HepG2 (cell line): Measurements from ENCODE around the gene TMEM217. TPM values are rescaled to one million over a fixed set of nuclear protein-coding genes. Genes with fewer than 3 reads are reported as not detected.

Source experiments
- ATAC-seq: fragments of 200-7000 bp; cut with Tn5 transposase; 3 replicates; pipeline ENCODE4 v1.9.1; 2020; ENCODE audit warnings: mild to moderate bottlenecking, moderate library complexity
- BruUV-seq: library from RNA; stranded (reverse); fragments of 400-500 nt; replicated peaks from 2 replicates; lab custom pipeline; 2021; lab: Mats Ljungman, UMichigan
- CTCF ChIA-PET: fragments of 300-600 bp; formaldehyde crosslinking; extraction: SDS; loops from one replicate; lab custom pipeline; 2021; ENCODE audit warnings: low total read pairs, inconsistent platforms, low intra/inter-chr PET ratio; lab: Yijun Ruan, JAX
- POLR2A ChIA-PET: fragments of 350-600 bp; sonication (Branson Sonifier 250); formaldehyde crosslinking; loops from one replicate; lab custom pipeline; 2020; ENCODE audit warnings: antibody characterized with exemption, inconsistent platforms; lab: Yijun Ruan, JAX
- DNase-seq: peaks from one replicate; pipeline ENCODE4 v3.0.0-alpha.2; 2015; ENCODE audit warnings: low spot score
- FAIRE-seq: peaks from 3 replicates; lab custom pipeline; 2011; peaks lifted over from hg19 to GRCh38; lab: Jason Lieb, UNC
- H2AFZ ChIP-seq: one replicate; pipeline ENCODE4 v1.6.1; 2011; ENCODE audit warnings: low read length, inconsistent platforms
- H3K27ac ChIP-seq: fragments of 300-600 bp; 3 replicates; pipeline ENCODE4 v1.8.0; 2011; ENCODE audit warnings: mixed run types, mild to moderate bottlenecking, mixed read lengths, low read length, inconsistent platforms; ENCODE audit not compliant: insufficient read depth; ENCODE audit errors: extremely low read length
- H3K27me3 ChIP-seq, 2 experiments: fragments of 200-600 bp in 1 of 2; 2 replicates in 1 of 2; 3 replicates in 1 of 2; pipeline versions ENCODE4 v1.6.0 to v1.8.0; 2011; ENCODE audit warnings: low read length in 2 of 2, mild to moderate bottlenecking in 2 of 2, moderate library complexity in 2 of 2, inconsistent platforms in 1 of 2; ENCODE audit not compliant: insufficient read depth in 2 of 2, control insufficient read depth in 1 of 2
- H3K36me3 ChIP-seq, 2 experiments: fragments of 200-600 bp in 1 of 2; replicated peaks in 1 of 2; 2 replicates in 1 of 2; 3 replicates in 1 of 2; pipeline versions ENCODE4 v1.5.1 to v1.8.0; 2011; ENCODE audit warnings: low read length in 2 of 2, inconsistent platforms in 1 of 2; ENCODE audit not compliant: insufficient read depth in 2 of 2, control insufficient read depth in 1 of 2
- H3K4me1 ChIP-seq: 2 replicates; pipeline ENCODE4 v1.5.1; 2012; ENCODE audit warnings: low read length, inconsistent platforms; ENCODE audit not compliant: insufficient read depth
- H3K4me2 ChIP-seq: 2 replicates; pipeline ENCODE4 v1.6.0; 2011; ENCODE audit warnings: low read depth, low read length, inconsistent platforms
- H3K4me3 ChIP-seq, 3 experiments: fragments of 200-600 bp in 1 of 3; sonication (generic), shearing (Covaris generic) in 1 of 3; replicated peaks in 1 of 3; 2 replicates each; pipeline ENCODE4 v1.5.1; 2011 to 2016; ENCODE audit warnings: low read length in 3 of 3, inconsistent platforms in 2 of 3, low read depth in 2 of 3, mild to moderate bottlenecking in 2 of 3, control low read depth in 1 of 3, mixed read lengths in 1 of 3; ENCODE audit not compliant: insufficient read depth in 1 of 3
- H3K79me2 ChIP-seq: one replicate; pipeline ENCODE4 v1.6.1; 2011; ENCODE audit warnings: low read length, inconsistent platforms; ENCODE audit not compliant: insufficient read depth
- H3K9ac ChIP-seq: 2 replicates; pipeline ENCODE4 v1.6.0; 2011; ENCODE audit warnings: mild to moderate bottlenecking, low read depth, low read length, inconsistent platforms; ENCODE audit not compliant: insufficient read depth
- H3K9me3 ChIP-seq: 2 replicates; pipeline ENCODE4 v1.5.1; 2012; ENCODE audit warnings: mild to moderate bottlenecking, low read length
- H4K20me1 ChIP-seq: 2 replicates; pipeline ENCODE4 v1.6.0; 2011; ENCODE audit warnings: inconsistent platforms, mild to moderate bottlenecking, low read length, moderate library complexity; ENCODE audit not compliant: insufficient read depth
- FIP1L1 ChIP-seq: fragments of 200-400 bp; formaldehyde crosslinking; IDR thresholded peaks from 2 replicates; pipeline ENCODE4 v1.6.1; 2018; ENCODE audit warnings: low read depth, mild to moderate bottlenecking, low read length, moderate library complexity, borderline replicate concordance; ENCODE audit not compliant: insufficient read depth
- HNF4A ChIP-seq: sonication (generic); formaldehyde crosslinking; IDR thresholded peaks from 2 replicates; pipeline ENCODE4 v1.4.0; 2020; ENCODE audit warnings: missing genetic modification reagents
- KLF15 ChIP-seq: sonication (generic); formaldehyde crosslinking; IDR thresholded peaks from 2 replicates; pipeline ENCODE4 v1.8.1; 2023; ENCODE audit warnings: borderline replicate concordance, mild to moderate bottlenecking, inconsistent platforms, missing genetic modification reagents, mixed read lengths
- KMT2A ChIP-seq: sonication (generic); formaldehyde crosslinking; IDR thresholded peaks from 2 replicates; pipeline ENCODE4 v1.4.0; 2020; ENCODE audit warnings: missing genetic modification reagents
- PAF1 ChIP-seq: IDR thresholded peaks from 2 replicates; pipeline ENCODE4 v1.6.1; 2016; ENCODE audit warnings: missing genetic modification reagents, missing compliant biosample characterization
- PHB2 ChIP-seq: fragments of 450-650 bp; IDR thresholded peaks from 2 replicates; pipeline ENCODE4 v1.6.1; 2018; ENCODE audit not compliant: partially characterized antibody
- RNF2 ChIP-seq: fragments of 450-650 bp; conservative IDR thresholded peaks from 2 replicates; pipeline ENCODE4 v1.6.1; 2016; ENCODE audit warnings: low read depth
- SMARCE1 ChIP-seq: fragments of 450-650 bp; IDR thresholded peaks from 2 replicates; pipeline ENCODE4 v1.6.1; 2017; ENCODE audit warnings: borderline replicate concordance
- SP5 ChIP-seq: IDR thresholded peaks from 2 replicates; pipeline ENCODE4 v1.6.1; 2016; ENCODE audit warnings: low read depth, borderline replicate concordance
- YY1 ChIP-seq: IDR thresholded peaks from 2 replicates; pipeline ENCODE4 v1.6.1; 2011; ENCODE audit warnings: low read length, low read depth, moderate library complexity, mild to moderate bottlenecking; ENCODE audit not compliant: insufficient read depth, insufficient replicate concordance
- ZC3H13 ChIP-seq: sonication (generic); formaldehyde crosslinking; IDR thresholded peaks from 2 replicates; pipeline ENCODE4 v1.8.1; 2023; ENCODE audit warnings: mild to moderate bottlenecking, missing genetic modification reagents, moderate library complexity
- ZFYVE20 ChIP-seq: sonication (generic); formaldehyde crosslinking; IDR thresholded peaks from 2 replicates; pipeline ENCODE4 v1.8.0; 2023; ENCODE audit warnings: low read depth, mild to moderate bottlenecking, moderate library complexity, missing genetic modification reagents, borderline replicate concordance
- ZNF17 ChIP-seq: sonication (generic); formaldehyde crosslinking; IDR thresholded peaks from 2 replicates; pipeline ENCODE4 v1.5.0; 2020; ENCODE audit warnings: mild to moderate bottlenecking, missing genetic modification reagents
- ZNF274 ChIP-seq: sonication (generic); formaldehyde crosslinking; IDR thresholded peaks from 2 replicates; pipeline ENCODE4 v1.5.1; 2020; ENCODE audit warnings: mild to moderate bottlenecking, missing genetic modification reagents
- ZNF451 ChIP-seq: sonication (generic); formaldehyde crosslinking; IDR thresholded peaks from 2 replicates; pipeline ENCODE4 v1.5.0; 2020; ENCODE audit warnings: mild to moderate bottlenecking, missing genetic modification reagents
- ZNF570 ChIP-seq: sonication (generic); formaldehyde crosslinking; IDR thresholded peaks from 2 replicates; pipeline ENCODE4 v1.4.0; 2020; ENCODE audit warnings: mild to moderate bottlenecking, missing genetic modification reagents, borderline replicate concordance
- ZSCAN22 ChIP-seq: sonication (generic); formaldehyde crosslinking; IDR thresholded peaks from 2 replicates; pipeline ENCODE4 v1.4.0; 2020; ENCODE audit warnings: mild to moderate bottlenecking, missing genetic modification reagents
- WGBS: methylation state at CpG from one replicate; pipeline ENCODE4 v1.1.6; 2017; ENCODE audit warnings: low lambda C conversion rate; 5-methylcytosine and 5-hydroxymethylcytosine counted together
- in situ Hi-C: cut with HindIII; loops from 2 replicates; pipeline ENCODE4 v1.10.0; 2017; ENCODE audit warnings: low pct_unique_long_range_greater_than_20kb; ENCODE audit not compliant: extremely low pct_ligation_motif_present
- intact Hi-C: fragments of 100-400 bp; cut with micrococcal nuclease; formaldehyde crosslinking; loops from one replicate; pipeline ENCODE4 v1.10.0; 2022; ENCODE audit not compliant: unreplicated experiment
- polyA plus RNA-seq, 8 experiments: library from polyadenylated mRNA; depleted of rRNA in 3 of 8; stranded (reverse) in 7 of 8; unstranded in 1 of 8; fragments of >200 nt; fragmentation: Illumina TruSeq in 4 of 8; extraction: Trizol in 4 of 8; gene quantifications; 2 replicates each; pipeline versions ENCODE4 v1.2.1 to v1.2.3, GENCODE V29; 2011 to 2016; ENCODE audit warnings: low read depth in 4 of 8, missing spikeins in 1 of 8, mixed read lengths in 1 of 8; ENCODE audit not compliant: insufficient read depth in 1 of 8
- total RNA-seq, 5 experiments: library from RNA; depleted of rRNA; stranded (reverse); fragments of >200 nt; fragmentation: Illumina TruSeq; extraction: Trizol; gene quantifications; 2 replicates each; pipeline ENCODE4 v1.2.3, GENCODE V29; 2016; ENCODE audit warnings: low read depth in 1 of 5
- TF ChIP-seq, protein P1 (sequence below): sonication (generic); formaldehyde crosslinking; IDR thresholded peaks from 2 replicates; pipeline ENCODE4 v1.5.1; 2020; ENCODE audit warnings: mild to moderate bottlenecking, missing genetic modification reagents, moderate library complexity
- TF ChIP-seq, protein P2 (sequence below): sonication (generic); formaldehyde crosslinking; IDR thresholded peaks from 2 replicates; pipeline ENCODE4 v1.5.0; 2020; ENCODE audit warnings: missing genetic modification reagents

Gene TMEM217
- total and polyA plus RNA-seq, 2 of the 13 experiments (the other 11 are each of a cell fraction or from before 2014, with no cell fraction given), result 2.3 to 3.4 TPM

DNA sequence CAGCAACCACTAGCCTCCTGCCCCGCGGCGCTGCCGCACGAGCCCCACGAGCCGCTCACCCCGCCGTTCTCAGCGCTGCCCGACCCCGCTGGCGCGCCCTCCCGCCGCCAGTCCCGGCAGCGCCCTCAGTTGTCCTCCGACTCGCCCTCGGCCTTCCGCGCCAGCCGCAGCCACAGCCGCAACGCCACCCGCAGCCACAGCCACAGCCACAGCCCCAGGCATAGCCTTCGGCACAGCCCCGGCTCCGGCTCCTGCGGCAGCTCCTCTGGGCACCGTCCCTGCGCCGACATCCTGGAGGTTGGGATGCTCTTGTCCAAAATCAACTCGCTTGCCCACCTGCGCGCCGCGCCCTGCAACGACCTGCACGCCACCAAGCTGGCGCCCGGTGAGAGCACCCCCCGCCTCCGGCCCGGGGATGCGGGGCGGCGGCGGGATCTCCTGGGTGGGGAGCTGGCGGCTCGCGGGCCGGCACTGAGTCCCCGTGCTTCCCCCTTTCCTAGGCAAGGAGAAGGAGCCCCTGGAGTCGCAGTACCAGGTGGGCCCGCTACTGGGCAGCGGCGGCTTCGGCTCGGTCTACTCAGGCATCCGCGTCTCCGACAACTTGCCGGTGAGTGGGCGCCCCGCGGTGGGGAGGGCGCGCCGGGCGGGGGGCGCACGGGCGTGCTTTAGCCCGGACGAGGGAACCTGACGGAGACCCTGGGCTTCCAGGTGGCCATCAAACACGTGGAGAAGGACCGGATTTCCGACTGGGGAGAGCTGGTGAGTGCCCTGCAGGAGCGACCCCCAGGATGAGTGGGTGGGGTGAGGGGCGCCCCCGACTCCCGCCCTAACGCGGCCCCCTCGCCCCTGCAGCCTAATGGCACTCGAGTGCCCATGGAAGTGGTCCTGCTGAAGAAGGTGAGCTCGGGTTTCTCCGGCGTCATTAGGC, 87.4 kb downstream of the TMEM217 start:
- H3K79me2 ChIP-seq, result peaks cover 43% of the 10 kb centered on the region
- no TSS peak for BruUV-seq
- H3K4me2 ChIP-seq, result peak overlapping the region; percentile 99
- ATAC-seq, result peak; percentile 54
- peaks cover 44% of the 10 kb centered on the region for H4K20me1 ChIP-seq
- peaks cover 58% of the 10 kb centered on the region for H3K4me1 ChIP-seq
- under 1% methylated on average over 37 of the region's 92 CpGs for WGBS
- no peak for FAIRE-seq
- peak overlapping the region; percentile 91 for H3K27ac ChIP-seq
- H3K9me3 ChIP-seq, result no peaks in the 10 kb centered on the region
- in situ Hi-C loops, result loop anchor here (5.0 to 10.0 kb wide), 3 partner anchors 38 to 146 kb away; no protein-coding TSS in a partner anchor
- peak overlapping the region; percentile 98 for H3K9ac ChIP-seq
- DNase-seq, result no peak
- peak overlapping the region; percentile 98 to 100 (median 99) for H3K4me3 ChIP-seq
- ChIA-PET POLR2A (interaction anchor here (0.6 to 10.3 kb wide), 25 partner anchors 9 to 492 kb away, joined by 3 to 234 read pairs (median 18); partner anchors contain the start of genes CDKN1A and MTCH1), CTCF (interaction anchor here (0.6 to 3.9 kb wide), 4 partner anchors 69 to 141 kb away, joined by 3 to 72 read pairs (median 36); no protein-coding TSS in a partner anchor)
- peaks cover 21 to 42% of the 10 kb centered on the region in 2 experiments for H3K36me3 ChIP-seq
- H2AFZ ChIP-seq, result no peak overlapping the region
- intact Hi-C loops, result no loop called here
- no peaks in the 10 kb centered on the region; a peak in 1 of 5 replicates for H3K27me3 ChIP-seq
- TF ChIP-seq YY1 (no peak), ZSCAN22 (CRISPR knock-in tag) (no peak; the same call in 1 of the 2 replicates), PAF1 (CRISPR knock-in tag) (peak; percentile 69; the same call in 1 of the 2 replicates), ZNF570 (no peak), HNF4A (CRISPR knock-in tag) (no peak), KLF15 (no peak), SP5 (CRISPR knock-in tag) (no peak), ZC3H13 (CRISPR knock-in tag) (peak; percentile 98), PHB2 (no peak), ZNF451 (CRISPR knock-in tag) (no peak; the same call in 1 of the 2 replicates), KMT2A (no peak), ZNF274 (CRISPR knock-in tag) (peak; percentile 6; the same call in 1 of the 2 replicates), ZNF17 (CRISPR knock-in tag) (no peak), RNF2 (no peak; the same call in 1 of the 2 replicates), FIP1L1 (no peak; the same call in 1 of the 2 replicates), ZFYVE20 (CRISPR knock-in tag) (0 out of 2 replicates have a peak, but pooled peaks have one; percentile 86), SMARCE1 (no peak)
- TF ChIP-seq, protein P1, sequence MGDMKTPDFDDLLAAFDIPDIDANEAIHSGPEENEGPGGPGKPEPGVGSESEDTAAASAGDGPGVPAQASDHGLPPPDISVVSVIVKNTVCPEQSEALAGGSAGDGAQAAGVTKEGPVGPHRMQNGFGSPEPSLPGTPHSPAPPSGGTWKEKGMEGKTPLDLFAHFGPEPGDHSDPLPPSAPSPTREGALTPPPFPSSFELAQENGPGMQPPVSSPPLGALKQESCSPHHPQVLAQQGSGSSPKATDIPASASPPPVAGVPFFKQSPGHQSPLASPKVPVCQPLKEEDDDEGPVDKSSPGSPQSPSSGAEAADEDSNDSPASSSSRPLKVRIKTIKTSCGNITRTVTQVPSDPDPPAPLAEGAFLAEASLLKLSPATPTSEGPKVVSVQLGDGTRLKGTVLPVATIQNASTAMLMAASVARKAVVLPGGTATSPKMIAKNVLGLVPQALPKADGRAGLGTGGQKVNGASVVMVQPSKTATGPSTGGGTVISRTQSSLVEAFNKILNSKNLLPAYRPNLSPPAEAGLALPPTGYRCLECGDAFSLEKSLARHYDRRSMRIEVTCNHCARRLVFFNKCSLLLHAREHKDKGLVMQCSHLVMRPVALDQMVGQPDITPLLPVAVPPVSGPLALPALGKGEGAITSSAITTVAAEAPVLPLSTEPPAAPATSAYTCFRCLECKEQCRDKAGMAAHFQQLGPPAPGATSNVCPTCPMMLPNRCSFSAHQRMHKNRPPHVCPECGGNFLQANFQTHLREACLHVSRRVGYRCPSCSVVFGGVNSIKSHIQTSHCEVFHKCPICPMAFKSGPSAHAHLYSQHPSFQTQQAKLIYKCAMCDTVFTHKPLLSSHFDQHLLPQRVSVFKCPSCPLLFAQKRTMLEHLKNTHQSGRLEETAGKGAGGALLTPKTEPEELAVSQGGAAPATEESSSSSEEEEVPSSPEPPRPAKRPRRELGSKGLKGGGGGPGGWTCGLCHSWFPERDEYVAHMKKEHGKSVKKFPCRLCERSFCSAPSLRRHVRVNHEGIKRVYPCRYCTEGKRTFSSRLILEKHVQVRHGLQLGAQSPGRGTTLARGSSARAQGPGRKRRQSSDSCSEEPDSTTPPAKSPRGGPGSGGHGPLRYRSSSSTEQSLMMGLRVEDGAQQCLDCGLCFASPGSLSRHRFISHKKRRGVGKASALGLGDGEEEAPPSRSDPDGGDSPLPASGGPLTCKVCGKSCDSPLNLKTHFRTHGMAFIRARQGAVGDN (CRISPR knock-in tag), result peak; percentile 56; the same call in 1 of the 2 replicates
- TF ChIP-seq, protein P2, sequence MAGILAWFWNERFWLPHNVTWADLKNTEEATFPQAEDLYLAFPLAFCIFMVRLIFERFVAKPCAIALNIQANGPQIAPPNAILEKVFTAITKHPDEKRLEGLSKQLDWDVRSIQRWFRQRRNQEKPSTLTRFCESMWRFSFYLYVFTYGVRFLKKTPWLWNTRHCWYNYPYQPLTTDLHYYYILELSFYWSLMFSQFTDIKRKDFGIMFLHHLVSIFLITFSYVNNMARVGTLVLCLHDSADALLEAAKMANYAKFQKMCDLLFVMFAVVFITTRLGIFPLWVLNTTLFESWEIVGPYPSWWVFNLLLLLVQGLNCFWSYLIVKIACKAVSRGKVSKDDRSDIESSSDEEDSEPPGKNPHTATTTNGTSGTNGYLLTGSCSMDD (CRISPR knock-in tag), result no peak
